ENCODE measurements around the gene NOXA1. TPM values are rescaled to one million over a fixed set of nuclear protein-coding genes. Genes with fewer than 3 reads are reported as not detected.

The NOXA1 gene
- total and polyA plus RNA-seq, 5 donors from 2014 or later = 0.83 to 3.8 (median 1.9) TPM

- H3K9me3 Mint-ChIP-seq = no peaks in the 10 kb centered on the region
- H3K4me3 ChIP-seq (ENCODE audit: low read depth, low read length) = no peak overlapping the region
- DNase-seq = no peak
These were observed 5.8 kb downstream of the NOXA1 start for GRCh38 chr9:137428841-137429545.

DNA sequence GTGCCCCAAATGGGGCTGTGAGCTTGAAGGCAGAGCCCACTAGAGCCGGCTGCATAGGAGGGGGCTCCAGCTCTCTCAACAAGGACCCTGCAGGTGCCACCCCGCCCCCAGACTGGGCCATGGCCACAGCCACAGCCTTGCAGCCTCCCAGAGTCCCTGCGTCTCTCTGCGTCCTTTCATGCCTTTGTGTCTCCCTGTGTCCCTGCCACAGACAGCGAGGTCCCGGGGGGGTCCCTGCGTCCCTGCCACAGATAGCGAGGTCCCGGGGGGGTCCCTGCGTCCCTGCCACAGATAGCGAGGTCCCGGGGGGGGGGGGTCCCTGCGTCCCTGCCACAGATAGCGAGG is 6.3 kb downstream of the NOXA1 start:
- no peaks in the 10 kb centered on the region for H3K4me1 ChIP-seq (ENCODE audit: control insufficient read depth, insufficient read depth, low read length, poor library complexity, severe bottlenecking)
- H3K4me3 ChIP-seq (ENCODE audit: low read depth, low read length) = no peak overlapping the region
- no peaks in the 10 kb centered on the region for H3K9me3 Mint-ChIP-seq
- H3K27ac Mint-ChIP-seq = no peak overlapping the region
- H3K27ac ChIP-seq (ENCODE audit: insufficient read depth, low read length, poor library complexity, severe bottlenecking) = no peak overlapping the region
- ATAC-seq (ENCODE audit: low read depth in 2 of 2) (no peak), DNase-seq (no peak)
- peaks cover 4% of the 10 kb centered on the region for H3K27me3 Mint-ChIP-seq
- H3K4me1 Mint-ChIP-seq = peaks cover 0 to 5% (median under 1%) of the 10 kb centered on the region in 4 donors
- H3K27me3 ChIP-seq (ENCODE audit: control insufficient read depth, insufficient read depth, low read length) = no peaks in the 10 kb centered on the region
- no peaks in the 10 kb centered on the region for H3K9me3 ChIP-seq (ENCODE audit: control insufficient read depth in 2 of 2, low read length in 2 of 2)
- H3K4me3 Mint-ChIP-seq = no peak overlapping the region
- H3K36me3 ChIP-seq (ENCODE audit: control insufficient read depth, insufficient read depth, low read length) = no peaks in the 10 kb centered on the region
- no peaks in the 10 kb centered on the region for H3K36me3 Mint-ChIP-seq

More at GRCh38 chr9:137428841-137429545, 5.8 kb downstream of the NOXA1 start:
- Histone ChIP-seq H3K9me3 (ENCODE audit: control insufficient read depth in 2 of 2, low read length in 2 of 2) (no peaks in the 10 kb centered on the region), H3K27ac (ENCODE audit: insufficient read depth, low read length, poor library complexity, severe bottlenecking) (no peak overlapping the region), H3K4me1 (ENCODE audit: control insufficient read depth, insufficient read depth, low read length, poor library complexity, severe bottlenecking) (peaks cover 3% of the 10 kb centered on the region), H3K27me3 (ENCODE audit: control insufficient read depth, insufficient read depth, low read length) (no peaks in the 10 kb centered on the region), H3K36me3 (ENCODE audit: control insufficient read depth, insufficient read depth, low read length) (no peaks in the 10 kb centered on the region)
- H3K4me1 Mint-ChIP-seq = peaks cover 0 to 9% (median 3%) of the 10 kb centered on the region in 4 donors
- no peak overlapping the region for H3K4me3 Mint-ChIP-seq
- H3K36me3 Mint-ChIP-seq = no peaks in the 10 kb centered on the region
- H3K27ac Mint-ChIP-seq = no peak overlapping the region
- ATAC-seq (ENCODE audit: low read depth in 2 of 2) = no peak
- H3K27me3 Mint-ChIP-seq = peaks cover 4% of the 10 kb centered on the region

DNA sequence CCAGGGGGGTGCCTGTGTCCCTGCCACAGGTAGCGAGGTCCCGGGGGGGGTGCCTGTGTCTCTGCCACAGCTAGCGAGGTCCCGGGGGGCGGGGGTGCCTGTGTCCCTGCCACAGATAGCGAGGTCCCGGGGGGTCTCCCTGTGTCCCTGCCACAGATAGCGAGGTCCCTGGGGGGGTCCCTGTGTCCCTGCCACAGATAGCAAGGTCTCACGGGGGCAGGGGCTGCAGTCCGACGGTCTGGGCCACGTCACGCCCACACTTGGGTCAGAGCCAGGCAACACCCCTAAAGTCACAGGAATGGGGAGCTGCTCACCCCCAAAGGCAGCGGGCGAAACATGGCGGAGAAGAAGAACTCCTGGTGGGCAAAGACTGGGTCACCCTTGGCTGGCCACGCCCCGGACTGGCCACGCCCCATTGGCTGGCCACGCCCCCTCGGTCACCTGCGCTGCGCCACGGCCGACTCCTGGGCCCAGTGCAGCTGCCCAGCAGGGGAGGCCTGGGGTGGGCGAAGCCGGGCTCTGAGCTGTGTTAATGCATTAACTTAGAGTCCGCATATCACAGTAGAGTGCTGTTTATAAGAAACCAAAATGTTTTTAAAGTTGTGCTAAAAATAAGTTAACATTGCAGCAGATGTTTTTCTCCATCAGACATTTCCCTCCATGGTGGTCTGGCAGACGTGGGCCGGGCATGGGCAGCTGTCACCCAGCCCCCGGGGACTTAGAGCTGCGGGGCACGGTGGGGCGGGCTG is 7.0 kb downstream of the NOXA1 start:
- peaks cover 2% of the 10 kb centered on the region for H3K4me1 ChIP-seq (ENCODE audit: control insufficient read depth, insufficient read depth, low read length, poor library complexity, severe bottlenecking)
- no peak for ATAC-seq (ENCODE audit: low read depth in 2 of 2)
- Mint-ChIP-seq H3K4me3 (no peak overlapping the region), H3K36me3 (no peaks in the 10 kb centered on the region), H3K4me1 (no peaks in the 10 kb centered on the region), H3K27ac (no peak overlapping the region), H3K27me3 (no peaks in the 10 kb centered on the region), H3K9me3 (no peaks in the 10 kb centered on the region)
- H3K27me3 ChIP-seq (ENCODE audit: control insufficient read depth, insufficient read depth, low read length) = no peaks in the 10 kb centered on the region
- DNase-seq = no peak
- H3K36me3 ChIP-seq (ENCODE audit: control insufficient read depth, insufficient read depth, low read length) = no peaks in the 10 kb centered on the region
- no peaks in the 10 kb centered on the region for H3K9me3 ChIP-seq (ENCODE audit: control insufficient read depth in 2 of 2, low read length in 2 of 2)
- no peak overlapping the region for H3K27ac ChIP-seq (ENCODE audit: insufficient read depth, low read length, poor library complexity, severe bottlenecking)
- no peak overlapping the region for H3K4me3 ChIP-seq (ENCODE audit: low read depth, low read length)

DNA sequence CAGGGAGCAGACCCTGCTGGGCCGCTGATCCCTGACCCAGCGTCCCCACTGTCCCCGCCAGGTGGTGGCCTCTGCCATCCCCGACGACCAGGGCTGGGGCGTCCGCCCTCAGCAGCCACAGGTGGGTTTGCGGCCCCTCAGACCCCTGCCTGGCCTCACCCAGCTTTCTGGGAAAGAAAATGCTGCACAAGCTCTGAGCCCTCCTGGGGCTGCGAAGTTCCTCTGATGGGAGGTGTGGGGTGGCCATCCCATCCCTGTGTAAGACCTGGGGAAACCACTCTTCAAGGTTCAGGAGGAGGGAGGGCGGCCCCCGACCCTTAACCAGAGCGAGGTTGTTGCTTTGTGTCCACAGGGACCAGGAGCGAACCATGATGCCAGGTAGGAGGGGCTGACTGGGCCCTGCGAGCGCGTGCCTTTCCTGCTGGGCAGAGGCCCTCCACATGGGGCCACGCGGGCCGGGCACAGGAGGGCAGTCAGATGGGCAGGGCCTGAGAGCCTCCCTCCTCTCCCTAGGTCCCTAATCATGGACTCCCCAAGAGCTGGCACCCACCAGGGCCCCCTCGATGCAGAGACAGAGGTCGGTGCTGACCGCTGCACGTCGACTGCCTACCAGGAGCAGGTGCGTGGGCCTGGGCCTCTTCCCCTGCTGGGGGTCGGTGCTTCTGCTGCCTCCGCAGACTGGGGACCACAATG is 7.7 kb downstream of the NOXA1 start:
- Mint-ChIP-seq H3K27me3 (no peaks in the 10 kb centered on the region), H3K4me1 (no peaks in the 10 kb centered on the region), H3K36me3 (no peaks in the 10 kb centered on the region), H3K27ac (no peak overlapping the region), H3K4me3 (no peak overlapping the region), H3K9me3 (no peaks in the 10 kb centered on the region)
- Histone ChIP-seq H3K9me3 (ENCODE audit: control insufficient read depth in 2 of 2, low read length in 2 of 2) (no peaks in the 10 kb centered on the region), H3K36me3 (ENCODE audit: control insufficient read depth, insufficient read depth, low read length) (no peaks in the 10 kb centered on the region), H3K27me3 (ENCODE audit: control insufficient read depth, insufficient read depth, low read length) (no peaks in the 10 kb centered on the region), H3K4me3 (ENCODE audit: low read depth, low read length) (no peak overlapping the region), H3K4me1 (ENCODE audit: control insufficient read depth, insufficient read depth, low read length, poor library complexity, severe bottlenecking) (peaks cover 3% of the 10 kb centered on the region), H3K27ac (ENCODE audit: insufficient read depth, low read length, poor library complexity, severe bottlenecking) (no peak overlapping the region)
- ATAC-seq (ENCODE audit: low read depth in 2 of 2) (no peak), DNase-seq (no peak)

DNA sequence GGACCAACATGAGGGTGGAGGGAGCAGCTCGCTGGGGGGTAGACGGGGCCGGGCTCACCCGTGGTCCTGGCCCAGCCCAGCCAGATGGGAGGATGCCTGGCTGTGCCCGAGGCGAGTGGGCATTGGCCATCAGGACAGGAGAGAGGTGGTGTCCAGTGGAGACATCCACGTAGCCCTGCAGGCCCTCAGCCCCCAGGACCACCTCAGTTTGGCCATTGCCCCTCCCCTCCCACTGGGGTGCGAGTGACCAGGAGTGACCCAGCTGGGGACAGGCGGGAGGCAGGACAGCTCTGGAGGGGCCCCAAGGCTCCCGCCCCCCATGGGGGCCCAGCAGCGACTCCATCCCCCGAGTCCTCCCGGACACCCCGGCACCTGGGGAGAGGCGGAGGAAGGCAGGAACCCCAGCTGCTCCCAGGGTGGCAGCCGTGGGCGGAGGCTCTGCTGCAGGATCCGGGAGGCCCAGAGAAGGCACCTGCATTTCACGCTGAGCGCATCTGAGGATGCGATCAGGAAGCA is 8.3 kb downstream of the NOXA1 start:
- no peak for DNase-seq
- no peaks in the 10 kb centered on the region for H3K36me3 ChIP-seq (ENCODE audit: control insufficient read depth, insufficient read depth, low read length)

DNA sequence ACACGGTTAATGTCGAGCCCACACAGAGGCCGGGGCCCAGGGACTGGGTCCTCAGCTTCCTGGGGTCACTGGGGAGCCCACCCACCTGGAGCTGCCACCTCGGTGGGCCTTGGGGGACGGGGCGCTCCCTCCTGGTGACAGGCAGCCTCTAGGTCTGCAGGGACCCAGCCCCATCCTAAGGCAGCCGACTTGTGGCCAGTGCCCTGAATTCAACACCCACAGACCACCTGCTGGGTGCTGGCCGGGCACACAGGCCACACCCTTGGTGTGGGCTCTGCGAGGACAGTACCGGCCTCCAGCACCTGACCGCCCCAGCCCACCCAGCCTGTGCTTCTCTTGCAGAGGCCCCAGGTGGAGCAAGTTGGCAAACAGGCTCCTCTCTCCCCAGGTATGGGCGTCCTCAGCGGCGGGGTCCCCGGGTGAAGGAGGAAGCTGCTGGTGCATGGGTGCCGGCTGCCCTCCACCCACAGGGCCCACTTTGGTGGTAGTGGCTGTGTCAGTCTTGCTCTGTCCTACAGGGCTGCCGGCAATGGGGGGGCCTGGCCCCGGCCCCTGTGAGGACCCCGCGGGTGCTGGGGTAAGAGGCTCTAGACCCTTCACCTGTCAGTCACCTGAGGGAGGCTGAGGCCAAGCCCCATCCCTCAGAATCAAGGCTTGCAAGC is 9.6 kb downstream of the NOXA1 start:
- H3K36me3 ChIP-seq (ENCODE audit: control insufficient read depth, insufficient read depth, low read length) = no peaks in the 10 kb centered on the region
- DNase-seq = no peak
- H3K4me1 ChIP-seq (ENCODE audit: control insufficient read depth, insufficient read depth, low read length, poor library complexity, severe bottlenecking) = peaks cover 3% of the 10 kb centered on the region
- Mint-ChIP-seq H3K9me3 (no peaks in the 10 kb centered on the region), H3K27me3 (no peaks in the 10 kb centered on the region), H3K36me3 (no peaks in the 10 kb centered on the region), H3K4me3 (no peak overlapping the region), H3K27ac (no peak overlapping the region), H3K4me1 (no peaks in the 10 kb centered on the region)
- no peak overlapping the region for H3K4me3 ChIP-seq (ENCODE audit: low read depth, low read length)
- no peaks in the 10 kb centered on the region for H3K9me3 ChIP-seq (ENCODE audit: control insufficient read depth in 2 of 2, low read length in 2 of 2)
- no peaks in the 10 kb centered on the region for H3K27me3 ChIP-seq (ENCODE audit: control insufficient read depth, insufficient read depth, low read length)
- H3K27ac ChIP-seq (ENCODE audit: insufficient read depth, low read length, poor library complexity, severe bottlenecking) = no peak overlapping the region
- ATAC-seq (ENCODE audit: low read depth in 2 of 2) = no peak

More for the DNA sequence above, 8.3 kb downstream of the NOXA1 start:
- Histone ChIP-seq H3K4me1 (ENCODE audit: control insufficient read depth, insufficient read depth, low read length, poor library complexity, severe bottlenecking) (peaks cover 3% of the 10 kb centered on the region), H3K9me3 (ENCODE audit: control insufficient read depth in 2 of 2, low read length in 2 of 2) (no peaks in the 10 kb centered on the region), H3K27me3 (ENCODE audit: control insufficient read depth, insufficient read depth, low read length) (no peaks in the 10 kb centered on the region), H3K27ac (ENCODE audit: insufficient read depth, low read length, poor library complexity, severe bottlenecking) (no peak overlapping the region), H3K4me3 (ENCODE audit: low read depth, low read length) (no peak overlapping the region)
- no peaks in the 10 kb centered on the region for H3K27me3 Mint-ChIP-seq
- no peak overlapping the region for H3K4me3 Mint-ChIP-seq
- H3K4me1 Mint-ChIP-seq = no peaks in the 10 kb centered on the region
- no peaks in the 10 kb centered on the region for H3K36me3 Mint-ChIP-seq
- H3K27ac Mint-ChIP-seq = no peak overlapping the region
- no peaks in the 10 kb centered on the region for H3K9me3 Mint-ChIP-seq
- no peak for ATAC-seq (ENCODE audit: low read depth in 2 of 2)

DNA sequence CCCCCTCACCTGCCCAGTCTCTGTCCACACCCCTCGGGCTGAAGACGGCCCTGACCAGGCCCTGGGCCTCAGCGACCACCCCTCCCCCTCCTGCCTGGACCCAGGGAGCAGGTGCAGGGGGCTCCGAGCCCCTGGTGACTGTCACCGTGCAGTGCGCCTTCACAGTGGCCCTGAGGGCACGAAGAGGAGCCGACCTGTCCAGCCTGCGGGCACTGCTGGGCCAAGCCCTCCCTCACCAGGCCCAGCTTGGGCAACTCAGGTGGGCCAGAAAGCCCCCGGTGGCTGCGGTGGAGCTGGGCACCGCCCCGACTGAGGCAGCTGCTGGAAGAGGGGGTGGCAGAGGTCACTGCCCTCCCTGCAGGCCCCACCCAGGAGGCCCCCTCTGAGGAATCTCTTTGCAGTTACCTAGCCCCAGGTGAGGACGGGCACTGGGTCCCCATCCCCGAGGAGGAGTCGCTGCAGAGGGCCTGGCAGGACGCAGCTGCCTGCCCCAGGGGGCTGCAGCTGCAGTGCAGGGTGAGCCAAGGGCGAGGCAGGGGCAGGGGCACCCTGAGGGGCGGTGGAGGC is 10.2 kb downstream of the NOXA1 start:
- Mint-ChIP-seq H3K4me3 (no peak overlapping the region), H3K27me3 (no peaks in the 10 kb centered on the region), H3K27ac (no peak overlapping the region), H3K4me1 (no peaks in the 10 kb centered on the region), H3K9me3 (no peaks in the 10 kb centered on the region), H3K36me3 (no peaks in the 10 kb centered on the region)
- DNase-seq (no peak), ATAC-seq (ENCODE audit: low read depth in 2 of 2) (no peak)
- H3K4me3 ChIP-seq (ENCODE audit: low read depth, low read length) = no peak overlapping the region
- H3K4me1 ChIP-seq (ENCODE audit: control insufficient read depth, insufficient read depth, low read length, poor library complexity, severe bottlenecking) = peaks cover 3% of the 10 kb centered on the region
- H3K9me3 ChIP-seq (ENCODE audit: control insufficient read depth in 2 of 2, low read length in 2 of 2) = no peaks in the 10 kb centered on the region
- no peak overlapping the region for H3K27ac ChIP-seq (ENCODE audit: insufficient read depth, low read length, poor library complexity, severe bottlenecking)
- H3K27me3 ChIP-seq (ENCODE audit: control insufficient read depth, insufficient read depth, low read length) = no peaks in the 10 kb centered on the region
- no peaks in the 10 kb centered on the region for H3K36me3 ChIP-seq (ENCODE audit: control insufficient read depth, insufficient read depth, low read length)
